ENCODE results near the gene DPEP1. TPM values are rescaled to one million over a fixed set of nuclear protein-coding genes. Genes with fewer than 3 reads are reported as not detected.

The DPEP1 gene
- total RNA-seq, 1 experiment from 2014 or later = 0.49 TPM

- Histone ChIP-seq H3K4me1 (ENCODE audit: insufficient read depth, low read length, poor library complexity, severe bottlenecking) (peaks cover 18% of the 10 kb centered on the region), H3K4me3 (ENCODE audit: low read depth, low read length, poor library complexity, severe bottlenecking) (no peak overlapping the region), H3K9me3 (ENCODE audit: low read depth, low read length, poor library complexity, severe bottlenecking) (no peaks in the 10 kb centered on the region), H3K27me3 (replicated peaks; ENCODE audit: insufficient read depth, low read depth, low read length, poor library complexity) (no peaks in the 10 kb centered on the region), H3K36me3 (ENCODE audit: insufficient read depth, low read length, poor library complexity, severe bottlenecking) (no peaks in the 10 kb centered on the region), H3K27ac (ENCODE audit: low read depth, low read length, poor library complexity, severe bottlenecking) (no peak overlapping the region)
- intact Hi-C loops (cut with micrococcal nuclease; ENCODE audit: unreplicated experiment) = no loop called here
- DNase-seq (ENCODE audit: low spot score) = no peak
- ChIA-PET POLR2A (ENCODE audit: low non-redundant PET) (interaction anchor here (0.7 kb wide), 1 partner anchor 328 kb away, joined by 3 read pairs; no protein-coding TSS in a partner anchor), CTCF (no interaction called here)
- no TSS peak for BruUV-seq (replicated peaks)
- TF ChIP-seq CTCF (conservative IDR thresholded peaks at IDR 0.05; ENCODE audit: low read depth, low read length) = no peak
- TF ChIP-seq EZH2 (IDR thresholded peaks at IDR 0.05; ENCODE audit: borderline replicate concordance, low read depth, low read length, poor library complexity, severe bottlenecking) = no peak
Observed at GRCh38 chr16:89623511-89624261, 10.2 kb downstream of the DPEP1 start.

GRCh38 chr16:89624777-89625761 is 11.6 kb downstream of the DPEP1 start:
- intact Hi-C loops (cut with micrococcal nuclease; ENCODE audit: unreplicated experiment) = no loop called here
- POLR2A ChIA-PET (ENCODE audit: low non-redundant PET) = no interaction called here
- H3K27ac ChIP-seq (ENCODE audit: low read depth, low read length, poor library complexity, severe bottlenecking) = no peak overlapping the region
- TF ChIP-seq EZH2 (IDR thresholded peaks at IDR 0.05; ENCODE audit: borderline replicate concordance, low read depth, low read length, poor library complexity, severe bottlenecking) = no peak
- no peak for TF ChIP-seq CTCF (conservative IDR thresholded peaks at IDR 0.05; ENCODE audit: low read depth, low read length)
- H3K36me3 ChIP-seq (ENCODE audit: insufficient read depth, low read length, poor library complexity, severe bottlenecking) = no peaks in the 10 kb centered on the region
- CTCF ChIA-PET = no interaction called here
- no peaks in the 10 kb centered on the region for H3K27me3 ChIP-seq (replicated peaks; ENCODE audit: insufficient read depth, low read depth, low read length, poor library complexity)
- H3K4me3 ChIP-seq (ENCODE audit: low read depth, low read length, poor library complexity, severe bottlenecking) = no peak overlapping the region
- BruUV-seq (replicated peaks) = no TSS peak
- no peak for DNase-seq (ENCODE audit: low spot score)
- H3K4me1 ChIP-seq (ENCODE audit: insufficient read depth, low read length, poor library complexity, severe bottlenecking) = peaks cover 15% of the 10 kb centered on the region
- H3K9me3 ChIP-seq (ENCODE audit: low read depth, low read length, poor library complexity, severe bottlenecking) = no peaks in the 10 kb centered on the region

- H3K36me3 ChIP-seq (ENCODE audit: insufficient read depth, low read length, poor library complexity, severe bottlenecking) = no peaks in the 10 kb centered on the region
- no peak overlapping the region for H3K27ac ChIP-seq (ENCODE audit: low read depth, low read length, poor library complexity, severe bottlenecking)
- intact Hi-C loops (cut with micrococcal nuclease; ENCODE audit: unreplicated experiment) = no loop called here
- H3K4me1 ChIP-seq (ENCODE audit: insufficient read depth, low read length, poor library complexity, severe bottlenecking) = no peaks in the 10 kb centered on the region
- no peak for DNase-seq (ENCODE audit: low spot score)
- H3K4me3 ChIP-seq (ENCODE audit: low read depth, low read length, poor library complexity, severe bottlenecking) = no peak overlapping the region
- H3K27me3 ChIP-seq (replicated peaks; ENCODE audit: insufficient read depth, low read depth, low read length, poor library complexity) = no peaks in the 10 kb centered on the region
- BruUV-seq (replicated peaks) = no TSS peak
- H3K9me3 ChIP-seq (ENCODE audit: low read depth, low read length, poor library complexity, severe bottlenecking) = no peaks in the 10 kb centered on the region
- ChIA-PET CTCF (no interaction called here), POLR2A (ENCODE audit: low non-redundant PET) (no interaction called here)
- TF ChIP-seq CTCF (conservative IDR thresholded peaks at IDR 0.05; ENCODE audit: low read depth, low read length) = no peak
- TF ChIP-seq EZH2 (IDR thresholded peaks at IDR 0.05; ENCODE audit: borderline replicate concordance, low read depth, low read length, poor library complexity, severe bottlenecking) = no peak
Observed at GRCh38 chr16:89629827-89630610, 16.6 kb downstream of the DPEP1 start.
